ENCODE data around the gene ITGAL. TPM values are rescaled to one million over a fixed set of nuclear protein-coding genes. Genes with fewer than 3 reads are reported as not detected.
"Not testable (repeated sequence)": the region's sequence is repeated elsewhere in the genome, so short reads cannot be mapped to it uniquely, and the experiment has no call there.

The ITGAL gene
- total and polyA plus RNA-seq, 2 donors (not counting 1 experiment from before 2014, with no cell fraction given), result 110 to 184 TPM

DNA sequence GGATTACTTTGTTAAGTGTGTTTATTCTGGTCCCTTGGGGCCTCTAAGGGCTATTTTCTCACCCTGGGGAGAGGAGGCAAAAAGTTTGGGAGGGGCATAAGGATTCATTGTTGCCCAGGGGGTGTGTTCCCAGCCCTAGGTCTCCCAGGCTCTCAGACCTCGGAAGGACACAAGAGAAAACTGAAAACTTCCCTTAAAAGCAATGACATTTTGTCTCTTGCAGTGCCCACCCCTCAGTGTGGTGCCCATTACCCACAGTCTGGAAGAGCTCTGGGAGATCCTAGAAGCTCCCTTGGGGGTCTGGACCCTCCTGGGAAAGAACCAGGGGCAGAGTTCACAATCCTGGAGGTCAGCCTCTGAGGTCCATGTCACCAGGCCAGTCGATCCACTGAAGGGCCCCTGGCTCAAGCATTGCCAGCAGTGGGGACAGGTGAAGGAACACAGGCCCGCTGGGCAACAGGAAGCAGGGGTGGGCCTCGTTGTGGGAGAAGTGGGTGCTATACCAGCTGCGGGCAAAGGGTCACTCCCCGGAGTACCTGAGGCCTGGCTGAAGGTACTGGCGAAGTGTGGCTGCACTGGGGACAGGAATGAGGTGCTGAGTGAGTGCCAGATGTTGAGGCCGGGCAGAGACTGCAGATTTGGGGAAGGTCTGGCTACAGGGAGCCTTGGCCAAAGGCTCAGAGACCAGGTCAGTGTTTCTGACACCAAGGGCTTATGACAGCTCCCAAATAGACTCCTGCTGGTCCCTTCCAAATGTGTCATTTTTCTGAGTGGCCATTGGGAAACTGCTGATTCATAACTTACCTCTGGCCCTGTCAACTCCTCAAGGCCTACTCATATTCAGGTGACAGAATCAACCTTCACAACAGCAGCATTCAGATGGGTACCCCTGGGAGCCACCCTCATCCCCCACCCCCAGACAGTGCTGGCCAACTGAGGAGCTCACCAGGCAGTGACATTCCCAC is 66.7 kb downstream of the ITGAL start:
- Histone ChIP-seq H3K9ac (ENCODE audit: low read length) (no peak overlapping the region), H4K20me1 (ENCODE audit: control insufficient read depth, insufficient read depth, low read length, poor library complexity, severe bottlenecking) (no peaks in the 10 kb centered on the region), H3K79me2 (ENCODE audit: control insufficient read depth, insufficient read depth, low read length) (peaks cover 71% of the 10 kb centered on the region), H3K4me1 (ENCODE audit: control insufficient read depth in 2 of 2, insufficient read depth in 2 of 2, low read length in 2 of 2) (peaks cover 8 to 11% of the 10 kb centered on the region in 2 donors), H3K27me3 (replicated peaks in 1 of 4; ENCODE audit: control extremely low read depth in 1 of 4, control insufficient read depth in 3 of 4, insufficient read depth in 4 of 4, low read length in 3 of 4) (no peaks in the 10 kb centered on the region), H3K9me3 (ENCODE audit: control extremely low read depth in 1 of 3, control insufficient read depth in 2 of 3, insufficient read depth in 1 of 3, low read length in 2 of 3) (no peaks in the 10 kb centered on the region), H3K27ac (ENCODE audit: low read length in 2 of 2) (no peak overlapping the region), H3K4me2 (replicated peaks; ENCODE audit: low read depth, low read length, poor library complexity, severe bottlenecking) (no peak overlapping the region), H2AFZ (ENCODE audit: insufficient read depth, low read depth, low read length, poor library complexity, severe bottlenecking) (no peak overlapping the region), H3K4me3 (ENCODE audit: control extremely low read depth in 1 of 5, extremely low read depth in 1 of 5, insufficient read depth in 1 of 5, low read depth in 2 of 5, low read length in 4 of 5) (no peak overlapping the region), H3K36me3 (replicated peaks in 1 of 2; ENCODE audit: control extremely low read depth in 1 of 2, control insufficient read depth in 1 of 2, extremely low read depth in 1 of 2, insufficient read depth in 2 of 2, low read length in 1 of 2) (no peaks in the 10 kb centered on the region)
- TF ChIP-seq, protein P1, sequence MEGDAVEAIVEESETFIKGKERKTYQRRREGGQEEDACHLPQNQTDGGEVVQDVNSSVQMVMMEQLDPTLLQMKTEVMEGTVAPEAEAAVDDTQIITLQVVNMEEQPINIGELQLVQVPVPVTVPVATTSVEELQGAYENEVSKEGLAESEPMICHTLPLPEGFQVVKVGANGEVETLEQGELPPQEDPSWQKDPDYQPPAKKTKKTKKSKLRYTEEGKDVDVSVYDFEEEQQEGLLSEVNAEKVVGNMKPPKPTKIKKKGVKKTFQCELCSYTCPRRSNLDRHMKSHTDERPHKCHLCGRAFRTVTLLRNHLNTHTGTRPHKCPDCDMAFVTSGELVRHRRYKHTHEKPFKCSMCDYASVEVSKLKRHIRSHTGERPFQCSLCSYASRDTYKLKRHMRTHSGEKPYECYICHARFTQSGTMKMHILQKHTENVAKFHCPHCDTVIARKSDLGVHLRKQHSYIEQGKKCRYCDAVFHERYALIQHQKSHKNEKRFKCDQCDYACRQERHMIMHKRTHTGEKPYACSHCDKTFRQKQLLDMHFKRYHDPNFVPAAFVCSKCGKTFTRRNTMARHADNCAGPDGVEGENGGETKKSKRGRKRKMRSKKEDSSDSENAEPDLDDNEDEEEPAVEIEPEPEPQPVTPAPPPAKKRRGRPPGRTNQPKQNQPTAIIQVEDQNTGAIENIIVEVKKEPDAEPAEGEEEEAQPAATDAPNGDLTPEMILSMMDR (IDR thresholded peaks at IDR 0.05), result no peak
- Mint-ChIP-seq H3K4me1 (peaks cover 23% of the 10 kb centered on the region), H3K4me3 (no peak overlapping the region), H3K27me3 (no peaks in the 10 kb centered on the region), H3K9me3 (ENCODE audit: insufficient read depth) (no peaks in the 10 kb centered on the region), H3K27ac (no peak overlapping the region)
- POLR2A ChIA-PET, result no interaction called here
- CTCF ChIA-PET, result no interaction called here
- DNase-seq (no peak), ATAC-seq (ENCODE audit: low read depth) (no peak)
- 97% methylated on average over 8 of the region's 8 CpGs for WGBS (ENCODE audit: insufficient coverage)
- intact Hi-C loops (cut with micrococcal nuclease), result no loop called here

DNA sequence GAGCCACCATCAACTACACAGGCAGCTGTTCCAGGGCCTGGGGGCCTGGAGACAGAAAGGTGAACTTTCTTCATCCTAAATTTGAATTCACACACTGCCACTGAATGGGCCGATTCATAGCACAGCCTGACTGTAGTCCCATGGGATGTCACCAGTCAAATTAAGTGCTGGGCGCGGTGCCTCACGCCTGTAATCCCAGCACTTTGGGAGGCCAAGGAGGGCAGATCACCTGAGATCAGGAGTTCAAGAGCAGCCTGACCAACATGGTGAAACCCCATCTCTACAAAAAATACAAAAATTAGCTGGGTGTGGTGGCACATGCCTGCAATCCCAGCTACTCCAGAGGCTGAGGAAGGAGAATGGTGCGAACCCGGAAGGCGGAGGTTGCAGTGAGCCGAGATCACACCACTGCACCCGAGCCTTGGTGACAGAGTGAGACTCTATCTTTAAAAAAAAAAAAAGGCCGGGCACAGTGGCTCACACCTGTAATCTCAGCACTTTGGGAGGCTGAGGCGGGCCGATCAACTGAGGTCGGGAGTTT is 67.5 kb downstream of the ITGAL start:
- H3K4me3 Mint-ChIP-seq; H3K9me3 Mint-ChIP-seq (ENCODE audit: insufficient read depth); DNase-seq; H3K4me2 ChIP-seq (replicated peaks; ENCODE audit: low read depth, low read length, poor library complexity, severe bottlenecking); H3K4me3 ChIP-seq (ENCODE audit: control extremely low read depth in 1 of 5, extremely low read depth in 1 of 5, insufficient read depth in 1 of 5, low read depth in 2 of 5, low read length in 4 of 5); H3K27me3 ChIP-seq (replicated peaks in 1 of 4; ENCODE audit: control extremely low read depth in 1 of 4, control insufficient read depth in 3 of 4, insufficient read depth in 4 of 4, low read length in 3 of 4); H3K9me3 ChIP-seq (ENCODE audit: control extremely low read depth in 1 of 3, control insufficient read depth in 2 of 3, insufficient read depth in 1 of 3, low read length in 2 of 3); H3K27ac ChIP-seq (ENCODE audit: low read length in 2 of 2); H3K36me3 ChIP-seq (replicated peaks in 1 of 2; ENCODE audit: control extremely low read depth in 1 of 2, control insufficient read depth in 1 of 2, extremely low read depth in 1 of 2, insufficient read depth in 2 of 2, low read length in 1 of 2); H3K9ac ChIP-seq (ENCODE audit: low read length); POLR2A ChIA-PET; H3K27ac Mint-ChIP-seq; intact Hi-C loops (cut with micrococcal nuclease); H3K27me3 Mint-ChIP-seq; H4K20me1 ChIP-seq (ENCODE audit: control insufficient read depth, insufficient read depth, low read length, poor library complexity, severe bottlenecking); H2AFZ ChIP-seq (ENCODE audit: insufficient read depth, low read depth, low read length, poor library complexity, severe bottlenecking); ATAC-seq (ENCODE audit: low read depth): not testable (repeated sequence)
- H3K4me1 Mint-ChIP-seq, result peaks cover 19% of the 10 kb centered on the region
- WGBS (ENCODE audit: insufficient coverage), result 80% methylated on average over 9 of the region's 13 CpGs
- H3K4me1 ChIP-seq (ENCODE audit: control insufficient read depth in 2 of 2, insufficient read depth in 2 of 2, low read length in 2 of 2), result peaks cover 8 to 11% of the 10 kb centered on the region in 2 donors
- H3K79me2 ChIP-seq (ENCODE audit: control insufficient read depth, insufficient read depth, low read length), result peaks cover 77% of the 10 kb centered on the region
- CTCF ChIA-PET, result interaction anchor here (0.7 kb wide), 1 partner anchor 12 kb away, joined by 3 read pairs; no protein-coding TSS in a partner anchor

DNA sequence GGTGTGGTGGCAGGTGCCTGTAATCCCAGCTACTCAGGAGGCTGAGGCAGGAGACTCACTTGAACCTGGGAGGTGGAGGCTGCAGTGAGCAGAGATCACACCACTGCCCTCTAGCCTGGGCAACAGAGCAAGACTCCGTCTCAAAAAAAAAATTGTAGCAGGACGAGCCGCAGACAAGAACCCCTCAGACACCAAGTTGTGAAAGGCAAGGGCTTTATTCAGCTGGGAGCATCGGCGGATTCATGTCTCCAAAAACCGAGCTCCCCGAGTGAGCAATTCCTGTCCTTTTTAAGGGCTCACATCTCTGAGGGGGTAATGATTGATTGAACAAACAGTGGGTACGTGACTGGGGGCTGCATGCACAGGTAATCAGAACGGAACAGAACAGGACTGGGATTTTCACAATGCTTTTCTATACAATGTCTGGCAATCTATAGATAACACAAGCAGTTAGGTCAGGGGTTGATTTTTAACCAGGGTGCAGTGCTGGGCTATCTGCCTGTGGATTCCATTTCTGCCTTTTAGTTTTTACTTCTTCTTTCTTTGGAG is 68.4 kb downstream of the ITGAL start:
- POLR2A ChIA-PET, result not testable (repeated sequence)
- peaks cover 10% of the 10 kb centered on the region for H3K4me1 Mint-ChIP-seq
- CTCF ChIA-PET, result interaction anchor here (0.6 to 0.7 kb wide), 2 partner anchors 13 to 44 kb away, joined by 3 read pairs; no protein-coding TSS in a partner anchor

More for the DNA sequence above, 68.4 kb downstream of the ITGAL start:
- H3K4me1 ChIP-seq (ENCODE audit: control insufficient read depth in 2 of 2, insufficient read depth in 2 of 2, low read length in 2 of 2); H3K36me3 ChIP-seq (replicated peaks in 1 of 2; ENCODE audit: control extremely low read depth in 1 of 2, control insufficient read depth in 1 of 2, extremely low read depth in 1 of 2, insufficient read depth in 2 of 2, low read length in 1 of 2); H3K27ac ChIP-seq (ENCODE audit: low read length in 2 of 2); DNase-seq; H3K4me3 Mint-ChIP-seq; intact Hi-C loops (cut with micrococcal nuclease); ATAC-seq (ENCODE audit: low read depth); H2AFZ ChIP-seq (ENCODE audit: insufficient read depth, low read depth, low read length, poor library complexity, severe bottlenecking); H3K4me3 ChIP-seq (ENCODE audit: control extremely low read depth in 1 of 5, extremely low read depth in 1 of 5, insufficient read depth in 1 of 5, low read depth in 2 of 5, low read length in 4 of 5); H3K27me3 Mint-ChIP-seq; H3K9me3 Mint-ChIP-seq (ENCODE audit: insufficient read depth); H3K27ac Mint-ChIP-seq; H4K20me1 ChIP-seq (ENCODE audit: control insufficient read depth, insufficient read depth, low read length, poor library complexity, severe bottlenecking); H3K9ac ChIP-seq (ENCODE audit: low read length); H3K27me3 ChIP-seq (replicated peaks in 1 of 4; ENCODE audit: control extremely low read depth in 1 of 4, control insufficient read depth in 3 of 4, insufficient read depth in 4 of 4, low read length in 3 of 4); H3K9me3 ChIP-seq (ENCODE audit: control extremely low read depth in 1 of 3, control insufficient read depth in 2 of 3, insufficient read depth in 1 of 3, low read length in 2 of 3); H3K4me2 ChIP-seq (replicated peaks; ENCODE audit: low read depth, low read length, poor library complexity, severe bottlenecking): not testable (repeated sequence)
- H3K79me2 ChIP-seq (ENCODE audit: control insufficient read depth, insufficient read depth, low read length), result peaks cover 77% of the 10 kb centered on the region
- WGBS (ENCODE audit: insufficient coverage), result 98% methylated on average over 6 of the region's 9 CpGs

All from B cell (primary cell).